Gastroesophageal sphincter (tissue), 3 donors: Measurements from ENCODE around the gene ABCC1.
"Not testable (repeated sequence)": the region's sequence is repeated elsewhere in the genome, so short reads cannot be mapped to it uniquely, and the experiment has no call there.

Source experiments
- CTCF ChIP-seq, 4 experiments: fragments of 200-600 bp in 2 of 4; fragments of 450-650 bp in 2 of 4; sonication (generic) in 1 of 4; IDR thresholded peaks; one replicate each; pipeline ENCODE4 v1.5.1; 2017 to 2019; ENCODE audit warnings: antibody characterized with exemption in 4 of 4, mild to moderate bottlenecking in 2 of 4, moderate library complexity in 2 of 4
- EP300 ChIP-seq: sonication (generic); formaldehyde crosslinking; IDR thresholded peaks from one replicate; pipeline ENCODE4 v1.6.1; 2017; ENCODE audit warnings: antibody characterized with exemption, mild to moderate bottlenecking
- POLR2A ChIP-seq, 2 donors: fragments of 450-650 bp; IDR thresholded peaks; one replicate each; pipeline ENCODE4 v1.6.1; 2017; ENCODE audit warnings: antibody characterized with exemption in 2 of 2, mild to moderate bottlenecking in 2 of 2, moderate library complexity in 1 of 2
- POLR2AphosphoS5 ChIP-seq: sonication (generic); formaldehyde crosslinking; IDR thresholded peaks from one replicate; pipeline ENCODE4 v1.6.1; 2017; ENCODE audit warnings: antibody characterized with exemption

- not testable (repeated sequence) for TF ChIP-seq POLR2AphosphoS5; CTCF (IDR thresholded peaks at IDR 0.05); EP300; POLR2A (IDR thresholded peaks at IDR 0.05)
Observed at GRCh38 chr16:16153000-16153399, 203.6 kb downstream of the ABCC1 start.
